ENCODE measurements around the gene GABBR2. TPM values are rescaled to one million over a fixed set of nuclear protein-coding genes. Genes with fewer than 3 reads are reported as not detected.
A peak's percentile ranks its signal among the peaks of the same experiment; 100 is the strongest.

GABBR2 gene
- total RNA-seq, 1 donor from 2014 or later: 0.24 TPM

DNA sequence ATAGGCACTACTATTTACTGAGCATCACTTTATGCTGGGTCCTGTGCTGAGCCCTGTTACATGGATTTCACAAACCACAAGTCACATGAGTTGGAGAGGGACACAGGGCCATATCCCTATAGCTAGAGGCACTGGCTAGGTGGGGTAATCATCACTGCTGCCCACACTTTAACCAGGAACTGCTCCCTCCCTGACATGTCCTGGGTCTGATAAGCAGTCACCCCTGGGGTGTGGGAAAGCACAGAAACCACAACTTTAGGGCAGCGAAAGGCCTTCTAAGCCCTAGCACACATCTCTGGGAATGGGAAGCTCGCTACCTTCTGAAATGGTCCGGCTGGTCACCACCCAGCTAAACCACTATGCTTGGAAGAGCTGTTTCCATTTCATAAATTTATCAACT lies 468.3 kb downstream of the GABBR2 start:
- Histone ChIP-seq H3K36me3 (peaks cover 48% of the 10 kb centered on the region), H3K4me3 (no peak overlapping the region), H3K27ac (no peak overlapping the region), H3K4me1 (peaks cover 28% of the 10 kb centered on the region), H3K27me3 (ENCODE audit: low read depth) (no peaks in the 10 kb centered on the region), H3K9me3 (no peaks in the 10 kb centered on the region)
- no peak for DNase-seq
- intact Hi-C loops (cut with DNase I): no loop called here
- TF ChIP-seq, protein P1, sequence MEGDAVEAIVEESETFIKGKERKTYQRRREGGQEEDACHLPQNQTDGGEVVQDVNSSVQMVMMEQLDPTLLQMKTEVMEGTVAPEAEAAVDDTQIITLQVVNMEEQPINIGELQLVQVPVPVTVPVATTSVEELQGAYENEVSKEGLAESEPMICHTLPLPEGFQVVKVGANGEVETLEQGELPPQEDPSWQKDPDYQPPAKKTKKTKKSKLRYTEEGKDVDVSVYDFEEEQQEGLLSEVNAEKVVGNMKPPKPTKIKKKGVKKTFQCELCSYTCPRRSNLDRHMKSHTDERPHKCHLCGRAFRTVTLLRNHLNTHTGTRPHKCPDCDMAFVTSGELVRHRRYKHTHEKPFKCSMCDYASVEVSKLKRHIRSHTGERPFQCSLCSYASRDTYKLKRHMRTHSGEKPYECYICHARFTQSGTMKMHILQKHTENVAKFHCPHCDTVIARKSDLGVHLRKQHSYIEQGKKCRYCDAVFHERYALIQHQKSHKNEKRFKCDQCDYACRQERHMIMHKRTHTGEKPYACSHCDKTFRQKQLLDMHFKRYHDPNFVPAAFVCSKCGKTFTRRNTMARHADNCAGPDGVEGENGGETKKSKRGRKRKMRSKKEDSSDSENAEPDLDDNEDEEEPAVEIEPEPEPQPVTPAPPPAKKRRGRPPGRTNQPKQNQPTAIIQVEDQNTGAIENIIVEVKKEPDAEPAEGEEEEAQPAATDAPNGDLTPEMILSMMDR (IDR thresholded peaks at IDR 0.05): no peak
- peak; percentile 76 to 82 for ATAC-seq

Other genes starting within 250 kb of the GABBR2 start
- 16.5 TPM for gene ANKS6, start 87.6 kb upstream of the GABBR2 start, total RNA-seq
- 23.2 TPM for gene GALNT12, start 98.7 kb upstream of the GABBR2 start, total RNA-seq
- 8.0 TPM for gene COL15A1, start 235.0 kb upstream of the GABBR2 start, total RNA-seq

All from lower lobe of right lung (tissue), 2 donors.